Activated B cell treated with CpG ODN at 0.5 μM for 24 hours (primary cell): ENCODE results near the gene NECAB3. TPM values are rescaled to one million over a fixed set of nuclear protein-coding genes. Genes with fewer than 3 reads are reported as not detected.

Experiments
- ATAC-seq: fragments of 200-7000 bp; cut with Tn5 transposase; one replicate; pipeline ENCODE4 v1.10.0; 2021; ENCODE audit warnings: low read depth, mild to moderate bottlenecking, moderate library complexity
- CTCF ChIA-PET: fragments of 350-600 bp; sonication (Branson Sonifier 250); formaldehyde crosslinking; loops from one replicate; lab custom pipeline; 2021; ENCODE audit warnings: antibody characterized with exemption; lab: Charles Lee
- POLR2A ChIA-PET: fragments of 350-600 bp; sonication (Branson Sonifier 250); formaldehyde crosslinking; loops from one replicate; lab custom pipeline; 2021; ENCODE audit warnings: antibody characterized with exemption; lab: Charles Lee
- DNase-seq: peaks from one replicate; pipeline ENCODE4 v3.0.0; 2022
- H3K27ac Mint-ChIP-seq: one replicate; pipeline ENCODE4 v1.8.0; 2020; ENCODE audit warnings: mixed read lengths
- H3K27me3 Mint-ChIP-seq: one replicate; pipeline ENCODE4 v1.8.0; 2021; ENCODE audit warnings: mixed read lengths
- H3K36me3 Mint-ChIP-seq: one replicate; pipeline ENCODE4 v1.8.0; 2021; ENCODE audit warnings: low read depth, mixed read lengths
- H3K4me1 Mint-ChIP-seq: one replicate; pipeline ENCODE4 v1.8.0; 2021; ENCODE audit warnings: mixed read lengths
- H3K4me3 Mint-ChIP-seq: one replicate; pipeline ENCODE4 v1.8.0; 2020; ENCODE audit warnings: mild to moderate bottlenecking, mixed read lengths
- H3K9me3 Mint-ChIP-seq: one replicate; pipeline ENCODE4 v1.8.0; 2020; ENCODE audit warnings: mixed read lengths
- intact Hi-C: fragments of 100-400 bp; cut with micrococcal nuclease; formaldehyde crosslinking; loops from one replicate; pipeline ENCODE4 v1.15.1; 2024
- total RNA-seq: library from RNA; stranded (reverse); gene quantifications from 2 replicates; pipeline ENCODE4 v1.2.3, GENCODE V29; 2022
- TF ChIP-seq, protein P1 (sequence below): fragments of 200-600 bp; IDR thresholded peaks from one replicate; pipeline ENCODE4 v1.8.0; 2022; ENCODE audit warnings: antibody characterized with exemption, mild to moderate bottlenecking

The NECAB3 gene
- total RNA-seq, 1 donor from 2014 or later, result 7.5 TPM

- intact Hi-C loops, result no loop called here
- H3K4me3 Mint-ChIP-seq, result no peak overlapping the region
- H3K27me3 Mint-ChIP-seq, result no peaks in the 10 kb centered on the region
- no peak for DNase-seq
- no peaks in the 10 kb centered on the region for H3K9me3 Mint-ChIP-seq
- ChIA-PET POLR2A (no interaction called here), CTCF (no interaction called here)
- H3K27ac Mint-ChIP-seq, result no peak overlapping the region
- peaks cover 63% of the 10 kb centered on the region for H3K36me3 Mint-ChIP-seq
- peaks cover 39% of the 10 kb centered on the region for H3K4me1 Mint-ChIP-seq
- no peak for ATAC-seq
- TF ChIP-seq, protein P1, sequence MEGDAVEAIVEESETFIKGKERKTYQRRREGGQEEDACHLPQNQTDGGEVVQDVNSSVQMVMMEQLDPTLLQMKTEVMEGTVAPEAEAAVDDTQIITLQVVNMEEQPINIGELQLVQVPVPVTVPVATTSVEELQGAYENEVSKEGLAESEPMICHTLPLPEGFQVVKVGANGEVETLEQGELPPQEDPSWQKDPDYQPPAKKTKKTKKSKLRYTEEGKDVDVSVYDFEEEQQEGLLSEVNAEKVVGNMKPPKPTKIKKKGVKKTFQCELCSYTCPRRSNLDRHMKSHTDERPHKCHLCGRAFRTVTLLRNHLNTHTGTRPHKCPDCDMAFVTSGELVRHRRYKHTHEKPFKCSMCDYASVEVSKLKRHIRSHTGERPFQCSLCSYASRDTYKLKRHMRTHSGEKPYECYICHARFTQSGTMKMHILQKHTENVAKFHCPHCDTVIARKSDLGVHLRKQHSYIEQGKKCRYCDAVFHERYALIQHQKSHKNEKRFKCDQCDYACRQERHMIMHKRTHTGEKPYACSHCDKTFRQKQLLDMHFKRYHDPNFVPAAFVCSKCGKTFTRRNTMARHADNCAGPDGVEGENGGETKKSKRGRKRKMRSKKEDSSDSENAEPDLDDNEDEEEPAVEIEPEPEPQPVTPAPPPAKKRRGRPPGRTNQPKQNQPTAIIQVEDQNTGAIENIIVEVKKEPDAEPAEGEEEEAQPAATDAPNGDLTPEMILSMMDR, result no peak
These were observed 62.2 kb downstream of the NECAB3 start for GRCh38 chr20:33612001-33612400.

DNA sequence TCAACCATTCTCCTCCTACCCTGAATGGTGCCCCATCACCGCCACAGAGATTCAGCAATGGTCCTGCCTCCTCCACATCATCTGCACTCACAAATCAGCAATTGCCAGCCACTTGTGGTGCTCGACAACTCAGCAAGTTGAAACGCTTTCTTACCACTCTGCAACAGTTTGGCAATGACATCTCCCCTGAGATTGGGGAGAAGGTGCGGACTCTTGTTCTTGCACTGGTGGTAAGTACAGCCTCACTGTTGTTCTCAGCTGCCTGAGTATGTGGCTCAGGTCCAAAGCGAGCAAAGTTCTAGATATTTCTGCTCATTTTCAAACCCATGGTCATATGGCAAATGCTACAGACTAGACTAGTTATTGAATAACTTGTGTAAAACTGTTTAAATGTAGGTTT lies 63.1 kb downstream of the NECAB3 start:
- intact Hi-C loops, result no loop called here
- CTCF ChIA-PET, result no interaction called here
- Mint-ChIP-seq H3K27me3 (no peaks in the 10 kb centered on the region), H3K36me3 (peaks cover 55% of the 10 kb centered on the region), H3K9me3 (no peaks in the 10 kb centered on the region), H3K27ac (no peak overlapping the region), H3K4me3 (no peak overlapping the region), H3K4me1 (peaks cover 48% of the 10 kb centered on the region)
- ATAC-seq (peak; percentile 25), DNase-seq (no peak)
- POLR2A ChIA-PET, result no interaction called here
- TF ChIP-seq, protein P1, result no peak

- TF ChIP-seq, protein P1, result no peak
- ChIA-PET CTCF (no interaction called here), POLR2A (interaction anchor here (0.6 to 0.9 kb wide), 4 partner anchors 20 to 175 kb away, joined by 3 to 6 read pairs (median 4); no protein-coding TSS in a partner anchor)
- Mint-ChIP-seq H3K4me3 (no peak overlapping the region), H3K36me3 (peaks cover 43% of the 10 kb centered on the region), H3K9me3 (no peaks in the 10 kb centered on the region), H3K27ac (peak overlapping the region; percentile 0), H3K27me3 (no peaks in the 10 kb centered on the region), H3K4me1 (peaks cover 63% of the 10 kb centered on the region)
- intact Hi-C loops, result loop anchor here (5.0 to 10.0 kb wide), 2 partner anchors 52 to 115 kb away; partner anchors contain the start of gene CBFA2T2
- ATAC-seq (peak; percentile 55), DNase-seq (no peak)
These were observed 64.7 kb downstream of the NECAB3 start for GRCh38 chr20:33609504-33609903.

Other genes starting within 250 kb of the NECAB3 start
- gene SNTA1, start 230.7 kb downstream of the NECAB3 start, total RNA-seq, result 1.7 and 2.0 TPM in 2 replicates
- 13.9 and 15.8 TPM in 2 replicates for gene CBFA2T2, start 184.3 kb downstream of the NECAB3 start, total RNA-seq
- 0.20 and 0.27 TPM in 2 replicates for gene C20orf144, start 12.1 kb downstream of the NECAB3 start, total RNA-seq
- gene ACTL10, start 7.5 kb downstream of the NECAB3 start, total RNA-seq, result 2.8 and 3.9 TPM in 2 replicates
- 6.7 and 8.9 TPM in 2 replicates for gene E2F1, start 12.0 kb upstream of the NECAB3 start, total RNA-seq
- gene PXMP4, start 45.9 kb upstream of the NECAB3 start, total RNA-seq, result 6.8 and 7.7 TPM in 2 replicates
- 9.2 and 10.1 TPM in 2 replicates for gene ZNF341, start 57.6 kb upstream of the NECAB3 start, total RNA-seq
- gene CHMP4B, start 136.9 kb upstream of the NECAB3 start, total RNA-seq, result 116 and 121 TPM in 2 replicates